H1 (cell line): ENCODE measurements around the gene ZNF18. TPM values are rescaled to one million over a fixed set of nuclear protein-coding genes. Genes with fewer than 3 reads are reported as not detected.

Experiments used
- CTCF ChIA-PET: fragments of 300-600 bp; sonication (Branson Sonifier 250); formaldehyde crosslinking; loops from one replicate; lab custom pipeline; 2021; ENCODE audit not compliant: partially characterized antibody; lab: Charles Lee
- POLR2A ChIA-PET: fragments of 300-600 bp; sonication (Branson Sonifier 250); formaldehyde crosslinking; loops from one replicate; lab custom pipeline; 2021; ENCODE audit warnings: inconsistent platforms; ENCODE audit not compliant: partially characterized antibody; lab: Charles Lee
- DNase-seq, 2 experiments: peaks; one replicate each; pipeline versions ENCODE4 v3.0.0 to v3.0.0-alpha.2; 2010 to 2022; ENCODE audit warnings: low spot score in 2 of 2, low read depth in 1 of 2, mixed read lengths in 1 of 2
- FAIRE-seq: peaks from 2 replicates; lab custom pipeline; 2011; peaks lifted over from hg19 to GRCh38; lab: Jason Lieb, UNC
- H2AFZ ChIP-seq: 2 replicates; pipeline ENCODE4 v1.8.1; 2012; ENCODE audit warnings: low read length, inconsistent platforms
- H2AK5ac ChIP-seq: 2 replicates; pipeline ENCODE4 v1.6.1; 2013; ENCODE audit warnings: low read depth, low read length
- H2BK120ac ChIP-seq: replicated peaks from 2 replicates; pipeline ENCODE3; 2013; ENCODE audit warnings: low read depth, low read length, inconsistent platforms
- H2BK12ac ChIP-seq: 2 replicates; pipeline ENCODE4 v1.6.1; 2013; ENCODE audit warnings: low read depth, low read length
- H2BK15ac ChIP-seq: 2 replicates; pipeline ENCODE4 v1.6.1; 2013; ENCODE audit warnings: low read length
- H2BK20ac ChIP-seq: 2 replicates; pipeline ENCODE4 v1.6.1; 2013; ENCODE audit warnings: low read length
- H2BK5ac ChIP-seq: 2 replicates; pipeline ENCODE4 v1.6.1; 2013; ENCODE audit warnings: low read depth, low read length
- H3K14ac ChIP-seq: 2 replicates; pipeline ENCODE4 v1.6.1; 2013; ENCODE audit warnings: inconsistent platforms; ENCODE audit not compliant: insufficient read length
- H3K18ac ChIP-seq: 2 replicates; pipeline ENCODE4 v1.6.1; 2013; ENCODE audit warnings: low read length; ENCODE audit errors: extremely low read depth
- H3K23ac ChIP-seq: 2 replicates; pipeline ENCODE4 v1.6.1; 2013; ENCODE audit warnings: inconsistent platforms; ENCODE audit not compliant: insufficient read length
- H3K23me2 ChIP-seq: 2 replicates; pipeline ENCODE4 v1.6.1; 2013; ENCODE audit warnings: low read depth, low read length
- H3K27ac ChIP-seq: 2 replicates; pipeline ENCODE4 v1.6.1; 2011; ENCODE audit warnings: low read depth, low read length, inconsistent platforms
- H3K27me3 ChIP-seq, 4 experiments: replicated peaks in 1 of 4; 1 replicate in 1 of 4; 2 replicates in 3 of 4; pipeline versions ENCODE4 v1.6.1 to v1.8.1; 2011 to 2013; ENCODE audit warnings: low read length in 3 of 4, mild to moderate bottlenecking in 3 of 4, inconsistent platforms in 2 of 4, mixed read lengths in 2 of 4, moderate library complexity in 1 of 4; ENCODE audit not compliant: control insufficient read depth in 3 of 4, insufficient read depth in 3 of 4; ENCODE audit errors: extremely low read depth in 1 of 4
- H3K36me3 ChIP-seq, 4 experiments: 2 replicates each; pipeline versions ENCODE4 v1.6.1 to v1.8.1; 2011 to 2013; ENCODE audit warnings: mild to moderate bottlenecking in 4 of 4, low read length in 3 of 4, moderate library complexity in 2 of 4, control low read depth in 1 of 4, inconsistent platforms in 1 of 4; ENCODE audit not compliant: insufficient read depth in 4 of 4, control insufficient read depth in 2 of 4
- H3K4ac ChIP-seq: replicated peaks from 2 replicates; pipeline ENCODE3; 2013; ENCODE audit warnings: low read length, low read depth, mixed read lengths, inconsistent platforms; ENCODE audit not compliant: insufficient read length
- H3K4me1 ChIP-seq, 4 experiments: replicated peaks in 1 of 4; 1 replicate in 1 of 4; 2 replicates in 3 of 4; pipeline versions ENCODE4 v1.6.1 to v1.8.1; 2011 to 2013; ENCODE audit warnings: low read length in 3 of 4, inconsistent platforms in 2 of 4, mixed read lengths in 1 of 4; ENCODE audit not compliant: insufficient read depth in 4 of 4, control insufficient read depth in 3 of 4
- H3K4me2 ChIP-seq, 2 experiments: 2 replicates each; pipeline versions ENCODE4 v1.6.1 to v1.8.1; 2011 to 2013; ENCODE audit warnings: low read depth in 2 of 2, low read length in 2 of 2, control low read depth in 1 of 2, inconsistent platforms in 1 of 2, mild to moderate bottlenecking in 1 of 2; ENCODE audit not compliant: insufficient read depth in 1 of 2
- H3K4me3 ChIP-seq, 4 experiments: fragments of 200-600, 300-600 bp in 1 of 4; sonication (generic), shearing (Covaris generic), sonication (Bioruptor Twin) in 1 of 4; 2 replicates each; pipeline versions ENCODE4 v1.5.1 to v1.8.1; 2011 to 2016; ENCODE audit warnings: low read length in 4 of 4, low read depth in 3 of 4, control low read depth in 2 of 4, inconsistent platforms in 2 of 4, mild to moderate bottlenecking in 2 of 4, mixed read lengths in 1 of 4, moderate library complexity in 1 of 4; ENCODE audit not compliant: insufficient read depth in 2 of 4; ENCODE audit errors: extremely low read depth in 1 of 4
- H3K56ac ChIP-seq: replicated peaks from 2 replicates; pipeline ENCODE3; 2013; ENCODE audit warnings: low read depth, mild to moderate bottlenecking, mixed read lengths, low read length, inconsistent platforms; ENCODE audit not compliant: insufficient read length
- H3K79me1 ChIP-seq: 2 replicates; pipeline ENCODE4 v1.6.1; 2013; ENCODE audit warnings: low read depth, low read length, control low read depth
- H3K79me2 ChIP-seq, 2 experiments: 2 replicates each; pipeline versions ENCODE4 v1.6.1 to v1.8.1; 2012 to 2013; ENCODE audit warnings: low read length in 2 of 2, mild to moderate bottlenecking in 2 of 2, inconsistent platforms in 1 of 2; ENCODE audit not compliant: insufficient read depth in 2 of 2, control insufficient read depth in 1 of 2
- H3K9ac ChIP-seq, 4 experiments: replicated peaks in 1 of 4; 1 replicate in 1 of 4; 2 replicates in 3 of 4; pipeline versions ENCODE4 v1.6.1 to v1.8.1; 2011 to 2013; ENCODE audit warnings: low read depth in 3 of 4, low read length in 3 of 4, control low read depth in 2 of 4, mild to moderate bottlenecking in 2 of 4, moderate library complexity in 2 of 4, inconsistent platforms in 1 of 4; ENCODE audit errors: extremely low read depth in 1 of 4
- H3K9me3 ChIP-seq, 2 experiments: 2 replicates each; pipeline versions ENCODE4 v1.6.1 to v1.8.1; 2012 to 2013; ENCODE audit warnings: mild to moderate bottlenecking in 2 of 2, moderate library complexity in 2 of 2, control low read depth in 1 of 2, inconsistent platforms in 1 of 2, low read depth in 1 of 2, low read length in 1 of 2, mixed read lengths in 1 of 2; ENCODE audit not compliant: insufficient read depth in 2 of 2
- H4K20me1 ChIP-seq, 2 experiments: replicated peaks in 1 of 2; 2 replicates each; pipeline versions ENCODE3 to v1.8.1; 2011 to 2013; ENCODE audit warnings: inconsistent platforms in 2 of 2, low read length in 2 of 2, mild to moderate bottlenecking in 1 of 2; ENCODE audit not compliant: insufficient read depth in 2 of 2, control insufficient read depth in 1 of 2
- H4K5ac ChIP-seq: 2 replicates; pipeline ENCODE4 v1.6.1; 2013; ENCODE audit warnings: low read length, low read depth, mixed read lengths, inconsistent platforms; ENCODE audit not compliant: insufficient read length
- H4K8ac ChIP-seq: 2 replicates; pipeline ENCODE4 v1.8.0; 2013; ENCODE audit warnings: mild to moderate bottlenecking, moderate library complexity, low read length, inconsistent platforms; ENCODE audit not compliant: insufficient read depth; ENCODE audit errors: extremely low read depth
- H4K91ac ChIP-seq: replicated peaks from 2 replicates; pipeline ENCODE3; 2013; ENCODE audit warnings: low read length, mixed read lengths, inconsistent platforms; ENCODE audit not compliant: insufficient read length
- EP300 ChIP-seq, 2 experiments: IDR thresholded peaks; 1 replicate in 1 of 2; 2 replicates in 1 of 2; pipeline ENCODE4 v1.6.1; 2011 to 2012; ENCODE audit warnings: low read depth in 2 of 2, low read length in 2 of 2, mild to moderate bottlenecking in 2 of 2, borderline replicate concordance in 1 of 2, inconsistent platforms in 1 of 2, moderate library complexity in 1 of 2
- FOSL1 ChIP-seq: IDR thresholded peaks from 2 replicates; pipeline ENCODE4 v1.6.1; 2011; ENCODE audit warnings: mild to moderate bottlenecking, low read depth, low read length, moderate library complexity; ENCODE audit not compliant: insufficient read depth
- PHF8 ChIP-seq: fragments of 200-600 bp; sonication (generic); conservative IDR thresholded peaks from 2 replicates; pipeline ENCODE4 v1.7.1; 2012; ENCODE audit warnings: low read depth, mild to moderate bottlenecking, inconsistent platforms, low read length, moderate library complexity
- POLR2A ChIP-seq, 2 experiments: IDR thresholded peaks; 1 replicate in 1 of 2; 2 replicates in 1 of 2; pipeline ENCODE4 v1.6.1; 2011; ENCODE audit warnings: low read depth in 2 of 2, low read length in 2 of 2, mild to moderate bottlenecking in 2 of 2; ENCODE audit errors: control extremely low read depth in 1 of 2
- POLR2AphosphoS5 ChIP-seq: IDR thresholded peaks from 2 replicates; pipeline ENCODE4 v1.6.1; 2011; ENCODE audit warnings: low read depth, low read length
- SIRT6 ChIP-seq: IDR thresholded peaks from one replicate; pipeline ENCODE4 v1.7.1; 2012; ENCODE audit warnings: low read length, inconsistent platforms
- SRF ChIP-seq: IDR thresholded peaks from 2 replicates; pipeline ENCODE4 v1.6.1; 2011; ENCODE audit warnings: mild to moderate bottlenecking, low read depth, low read length, moderate library complexity
- TAF1 ChIP-seq: IDR thresholded peaks from 2 replicates; pipeline ENCODE4 v1.6.1; 2011; ENCODE audit warnings: mild to moderate bottlenecking, low read depth, low read length
- YY1 ChIP-seq: IDR thresholded peaks from 2 replicates; pipeline ENCODE4 v1.6.1; 2011; ENCODE audit warnings: low read depth, mild to moderate bottlenecking, low read length
- WGBS, 2 experiments: shearing (Covaris generic) in 1 of 2; methylation state at CpG; one replicate each; pipeline versions ENCODE4 v1.1.6 to v1.1.7; 2013 to 2015; ENCODE audit warnings: low lambda C conversion rate in 2 of 2, mixed read lengths in 2 of 2, inconsistent platforms in 1 of 2, low coverage in 1 of 2, missing lambda C conversion rate in 1 of 2; ENCODE audit not compliant: insufficient replicate concordance in 2 of 2, insufficient coverage in 1 of 2, insufficient read length in 1 of 2; ENCODE audit errors: extremely low coverage in 1 of 2, missing lambda C conversion rate in 1 of 2; 5-methylcytosine and 5-hydroxymethylcytosine counted together
- polyA plus RNA-seq, 7 experiments: library from polyadenylated mRNA; depleted of rRNA in 3 of 7; stranded (reverse) in 5 of 7; unstranded in 2 of 7; fragments of >200 nt in 5 of 7; fragments of 200-250 nt in 2 of 7; gene quantifications; 1 replicate in 5 of 7; 2 replicates in 1 of 7; 4 replicates in 1 of 7; pipeline versions ENCODE4 v1.2.1 to v1.2.3, GENCODE V29; 2011 to 2013; ENCODE audit warnings: missing spikeins in 2 of 7, mixed read lengths in 2 of 7
- total RNA-seq: library from RNA; stranded (reverse); fragmentation: NEBNext Ultra II Directional; extraction: Animal tissue kit (Norgen Biotek cat#: 25700); gene quantifications from 2 replicates; pipeline ENCODE4 v1.2.1, GENCODE V29; 2021

Gene ZNF18
- total and polyA plus RNA-seq, 2 of the 8 experiments (the other 6 are each of a cell fraction or from before 2014, with no cell fraction given): 3.0 to 9.9 TPM

- no peak overlapping the region for H2BK5ac ChIP-seq
- no peaks in the 10 kb centered on the region for H3K36me3 ChIP-seq
- no peaks in the 10 kb centered on the region; a peak in 1 of 4 replicates for H3K9me3 ChIP-seq
- no peak overlapping the region for H3K18ac ChIP-seq
- FAIRE-seq (no peak), DNase-seq (no peak)
- H4K5ac ChIP-seq: no peak overlapping the region
- no peak overlapping the region for H2BK15ac ChIP-seq
- H3K27ac ChIP-seq: no peak overlapping the region
- TF ChIP-seq POLR2AphosphoS5 (no peak), SRF (no peak), POLR2A (IDR thresholded peaks at IDR 0.05; ENCODE audit: control extremely low read depth in 1 of 2, low read depth in 2 of 2, low read length in 2 of 2) (no peak), FOSL1 (no peak), PHF8 (no peak), TAF1 (no peak), YY1 (no peak), SIRT6 (no peak), EP300 (IDR thresholded peaks at IDR 0.05; ENCODE audit: borderline replicate concordance in 1 of 2, low read depth in 2 of 2, low read length in 2 of 2) (no peak)
- no peak overlapping the region for H3K4me2 ChIP-seq
- no peaks in the 10 kb centered on the region for H3K23me2 ChIP-seq
- CTCF ChIA-PET: interaction anchor here (1.2 kb wide), 1 partner anchor 10 kb away, joined by 3 read pairs; the partner anchor contains the start of gene ZNF18
- no peak overlapping the region for H3K9ac ChIP-seq
- H3K79me2 ChIP-seq: no peaks in the 10 kb centered on the region
- H3K79me1 ChIP-seq: no peaks in the 10 kb centered on the region
- 81% methylated on average over 5 of the region's 5 CpGs; no CpG with 5 or more reads in 1 of the 2 experiments for WGBS, 2 experiments
- no peak overlapping the region for H2BK12ac ChIP-seq
- no peak overlapping the region for H2BK120ac ChIP-seq
- peak overlapping the region; percentile 19 for H3K4ac ChIP-seq
- no peak overlapping the region for H3K56ac ChIP-seq
- 0 out of 2 replicates have a peak overlapping the region, but pooled peaks have one; percentile 49 for H2AFZ ChIP-seq
- no peaks in the 10 kb centered on the region for H3K4me1 ChIP-seq
- H2BK20ac ChIP-seq: no peak overlapping the region
- no peak overlapping the region for H3K23ac ChIP-seq
- peaks cover 0 to 1% of the 10 kb centered on the region in 2 experiments for H4K20me1 ChIP-seq
- H4K8ac ChIP-seq: no peak overlapping the region
- H3K14ac ChIP-seq: no peak overlapping the region
- H4K91ac ChIP-seq: no peak overlapping the region
- POLR2A ChIA-PET: interaction anchor here (0.9 to 2.2 kb wide), 4 partner anchors 10 to 19 kb away, joined by 3 to 25 read pairs (median 12); partner anchors contain the start of genes MAP2K4 and ZNF18
- no peak overlapping the region for H2AK5ac ChIP-seq
- no peaks in the 10 kb centered on the region for H3K27me3 ChIP-seq
- no peak overlapping the region for H3K4me3 ChIP-seq
These were observed 10.2 kb upstream of the ZNF18 start for GRCh38 chr17:12007466-12007865.
